Activated effector memory CD4-positive, alpha-beta T cell treated with anti-CD3 and anti-CD28 coated beads, Interleukin-2, amount 50 U/mL, for 16 hours (primary cell): ENCODE results near the gene SLF1.

ENCODE experiments used
- DNase-seq: peaks from one replicate; pipeline ENCODE4 v3.0.0-alpha.2; 2020

Gene SLF1

DNA sequence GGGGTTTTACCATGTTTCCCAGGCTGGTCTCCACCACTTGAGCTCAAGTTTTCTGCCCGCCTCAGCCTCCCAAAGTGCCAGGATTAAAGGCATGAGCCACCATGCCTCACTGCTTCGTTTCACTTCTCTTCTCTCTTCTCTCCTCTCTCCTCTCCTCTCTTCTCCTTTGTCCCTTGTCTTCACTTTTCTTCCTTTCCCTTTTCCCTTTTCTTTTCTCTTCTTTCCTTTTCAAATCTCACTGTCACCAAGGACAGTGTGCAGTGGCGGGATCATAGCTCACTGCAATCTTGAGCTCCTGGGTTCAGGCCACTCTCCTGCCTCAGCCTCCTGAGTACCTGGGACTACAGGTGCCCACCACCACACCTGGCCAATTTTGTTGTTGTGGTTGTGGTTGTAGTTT lies 49.5 kb downstream of the SLF1 start:
- DNase-seq: no peak

- DNase-seq: no peak
Observed at GRCh38 chr5:94670726-94671125, 52.3 kb downstream of the SLF1 start.

DNA sequence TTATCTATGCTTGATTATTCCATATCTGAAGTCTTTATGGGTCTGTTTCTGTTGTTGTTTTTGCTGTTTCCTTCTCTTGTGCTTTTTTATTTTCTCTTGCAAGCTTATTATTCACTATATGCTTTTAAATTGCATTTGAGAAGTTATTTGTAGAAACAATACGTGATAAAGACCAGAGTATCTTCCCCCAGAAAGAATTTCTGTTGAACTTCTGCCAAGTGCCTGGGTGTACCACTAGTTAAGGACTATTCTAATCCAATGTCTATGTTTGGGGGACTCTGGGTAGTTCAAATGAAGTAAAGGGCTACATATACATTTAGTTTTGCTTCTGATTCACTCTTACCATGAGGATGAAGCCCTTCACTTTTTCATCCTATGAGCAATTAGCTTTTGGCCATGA lies 54.3 kb downstream of the SLF1 start:
- DNase-seq: no peak

DNA sequence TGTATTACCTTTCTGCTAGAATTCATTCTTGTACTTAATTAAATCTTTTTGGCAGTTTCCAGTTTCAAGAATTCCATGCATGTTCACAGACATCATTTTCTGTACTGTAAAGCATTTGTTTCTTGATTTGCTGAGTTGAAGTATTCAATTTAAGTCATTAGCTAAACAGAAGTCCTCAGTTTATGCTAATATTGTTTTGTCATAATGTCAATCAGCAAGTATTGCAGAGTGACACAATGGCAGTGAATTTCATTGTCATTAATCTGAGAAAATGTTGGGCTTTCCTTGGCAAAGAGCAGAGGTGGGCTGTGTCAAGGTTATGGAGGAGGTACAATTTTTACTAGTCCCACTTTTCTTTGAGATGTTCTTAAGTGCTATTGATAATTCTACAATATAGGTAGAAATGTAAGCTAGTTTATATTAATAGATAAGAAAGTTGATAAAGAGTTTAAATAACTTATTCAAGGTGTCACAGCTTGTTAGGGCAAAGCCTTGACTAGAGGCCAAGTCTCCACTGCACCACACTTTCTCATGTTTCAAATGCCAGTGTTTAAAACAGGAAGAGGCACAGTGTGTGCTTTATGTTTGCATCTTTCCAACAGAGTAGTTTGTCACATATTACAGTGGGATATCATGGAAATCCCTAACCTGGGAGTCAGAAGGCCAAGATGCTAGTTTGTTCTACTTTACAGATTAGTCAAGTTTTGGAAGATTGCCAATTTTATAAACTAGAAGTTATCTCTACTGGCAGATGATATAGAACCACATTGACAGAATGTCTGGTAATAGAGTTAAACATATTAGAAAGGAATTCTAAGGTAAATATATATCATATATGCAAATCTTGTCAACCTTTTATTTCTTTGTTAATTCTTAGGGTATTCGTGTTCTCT lies 56.3 kb downstream of the SLF1 start:
- DNase-seq: no peak

DNA sequence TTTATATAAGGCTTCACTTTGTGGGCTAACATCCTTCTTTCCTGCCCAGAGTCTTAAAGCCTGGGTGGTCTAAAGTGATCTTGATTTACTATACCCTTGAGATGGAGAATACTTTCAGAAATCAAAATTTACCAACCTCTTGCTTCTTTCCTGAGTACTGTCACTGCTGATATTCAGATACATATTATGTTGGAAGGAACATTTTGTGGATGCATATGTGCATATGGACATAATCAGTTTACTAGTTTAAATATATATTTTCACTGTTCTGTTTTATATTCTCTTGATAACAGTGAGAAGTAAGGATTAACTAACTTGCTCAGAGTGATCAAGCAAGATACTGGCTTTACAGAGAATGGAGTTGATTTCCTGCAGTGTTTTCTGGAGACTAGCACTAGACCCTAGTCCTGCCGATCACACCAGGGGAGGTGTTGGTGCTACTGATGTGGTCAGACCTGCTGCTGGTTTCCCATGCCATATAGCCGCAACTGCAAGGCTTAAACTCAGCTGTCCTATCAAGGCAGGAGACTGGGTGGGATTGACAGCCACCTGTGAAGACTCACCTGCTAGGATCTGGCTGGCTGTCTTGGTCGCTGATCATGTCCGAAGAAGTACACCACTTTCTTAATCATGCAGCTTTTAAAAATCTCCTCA lies 57.6 kb downstream of the SLF1 start:
- DNase-seq: no peak

DNA sequence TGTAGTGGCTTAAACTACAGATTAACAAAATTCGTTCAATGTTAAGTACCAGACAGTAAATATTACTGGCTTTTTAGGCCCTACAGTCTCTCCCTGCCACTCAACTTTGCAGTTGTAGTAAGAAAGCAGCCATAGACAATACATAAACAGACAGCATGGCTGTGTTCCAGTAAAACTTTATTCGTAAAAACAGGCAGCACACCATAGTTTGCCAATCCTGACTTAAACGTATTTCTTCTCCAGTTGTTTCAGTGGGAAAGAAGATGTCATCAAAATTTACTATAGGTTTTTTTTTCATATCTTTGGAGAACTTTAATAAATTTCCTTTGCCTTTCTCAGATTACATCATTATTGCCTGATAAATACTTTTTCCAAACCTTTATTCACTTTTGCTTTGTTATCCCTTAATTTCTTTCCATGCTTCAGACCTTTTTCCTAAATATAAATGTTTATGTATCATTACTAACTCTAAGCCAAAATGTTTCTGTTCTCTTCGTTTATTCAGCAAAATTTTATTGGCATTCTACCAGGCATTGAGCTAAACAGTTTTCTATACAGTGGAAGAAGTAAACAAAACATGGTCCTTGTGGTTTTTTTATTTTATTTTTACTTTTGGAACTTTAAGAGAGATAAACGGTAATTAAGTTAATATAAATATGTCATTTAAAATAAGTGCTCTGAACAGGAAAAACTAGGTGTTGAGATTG lies 64.5 kb downstream of the SLF1 start:
- DNase-seq: no peak

GRCh38 chr5:94689908-94690307 lies 71.4 kb downstream of the SLF1 start:
- no peak for DNase-seq

DNA sequence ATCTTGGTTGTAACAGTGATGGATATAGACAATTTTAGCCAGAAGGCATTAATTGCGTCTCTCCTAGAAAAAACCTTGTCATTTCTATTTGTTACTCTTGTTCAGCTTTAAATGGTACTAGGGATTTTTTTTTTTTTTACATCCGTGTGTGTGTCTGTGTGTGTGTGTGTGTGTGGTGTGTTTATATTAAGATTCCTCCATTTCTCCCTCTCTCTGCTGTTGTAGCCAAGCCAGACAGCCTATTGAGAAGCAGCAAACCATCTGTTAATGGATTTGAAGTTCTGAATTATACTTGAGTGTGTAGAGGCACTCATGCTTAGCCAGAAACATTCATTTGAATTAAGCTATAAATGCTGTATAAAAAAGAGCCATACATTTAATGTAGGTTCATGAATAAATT lies 72.3 kb downstream of the SLF1 start:
- no peak for DNase-seq

DNA sequence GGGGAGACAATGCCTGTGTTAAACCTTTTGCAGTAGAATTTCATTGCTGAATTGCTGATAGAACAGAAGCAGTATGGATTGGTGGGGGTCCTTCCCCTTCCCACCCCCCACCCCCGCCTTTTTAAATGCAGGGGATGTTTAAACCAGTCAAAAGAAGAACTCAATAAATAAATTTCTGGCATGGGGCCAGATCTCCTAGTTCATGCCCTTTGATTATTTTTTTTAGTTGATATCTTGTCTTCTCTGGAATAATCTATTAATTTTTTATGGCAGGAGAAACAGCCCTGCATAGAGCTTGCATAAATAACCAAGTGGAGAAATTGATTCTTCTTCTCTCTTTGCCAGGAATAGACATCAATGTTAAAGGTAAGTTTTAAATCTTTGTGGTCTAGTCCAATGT lies 72.8 kb downstream of the SLF1 start:
- no peak for DNase-seq

DNA sequence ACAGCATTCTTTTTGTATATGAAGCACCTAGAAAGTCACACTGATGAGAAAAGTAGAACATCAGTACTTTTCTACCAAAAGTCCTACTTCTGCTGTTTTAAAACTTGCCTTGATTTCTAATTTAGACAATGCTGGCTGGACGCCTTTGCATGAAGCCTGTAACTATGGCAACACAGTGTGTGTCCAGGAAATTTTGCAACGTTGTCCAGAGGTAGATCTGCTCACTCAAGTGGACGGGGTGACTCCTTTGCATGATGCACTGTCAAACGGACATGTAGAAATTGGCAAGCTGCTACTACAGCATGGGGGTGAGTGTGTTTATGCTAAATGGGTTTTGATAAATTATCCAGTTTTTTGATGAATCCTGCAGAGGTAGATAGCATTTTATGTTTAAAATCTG lies 73.5 kb downstream of the SLF1 start:
- no peak for DNase-seq

- DNase-seq: no peak
Observed at GRCh38 chr5:94692581-94692980, 74.1 kb downstream of the SLF1 start.

DNA sequence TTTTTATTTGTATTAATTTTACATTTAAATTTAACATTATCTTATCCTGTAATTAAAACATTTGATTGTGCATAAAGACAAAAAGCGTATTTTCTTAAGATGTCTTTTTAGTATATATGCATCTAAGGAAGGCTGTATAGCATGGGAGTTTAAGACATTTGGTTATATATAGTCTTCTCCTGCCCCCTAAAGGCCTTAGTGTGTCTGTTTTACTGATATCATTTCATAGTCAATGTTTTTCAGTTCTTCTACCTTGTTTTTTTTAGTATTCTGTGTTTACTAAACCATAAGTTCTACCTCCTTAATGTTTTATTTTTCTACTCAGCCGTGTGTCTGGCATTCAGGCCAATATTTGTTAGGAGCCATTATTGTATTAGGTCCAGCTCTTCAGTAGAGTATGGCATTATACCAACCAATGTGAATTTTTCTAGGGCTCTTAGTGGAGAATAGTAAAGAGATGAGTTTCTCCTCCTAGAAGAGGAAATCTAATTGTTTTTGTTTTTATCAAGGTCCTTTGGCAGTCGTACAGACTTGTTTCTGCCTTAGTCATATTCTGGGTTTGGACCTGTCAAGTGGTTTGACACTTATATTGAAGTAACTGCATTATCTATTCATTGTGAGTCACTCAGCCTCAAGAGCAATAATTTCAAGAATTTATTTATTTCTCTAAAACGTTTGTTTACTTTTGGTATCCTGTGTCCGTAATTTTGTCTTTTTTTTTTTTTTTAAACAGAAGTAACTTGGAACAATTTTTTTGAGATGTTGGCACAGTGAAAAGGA lies 74.8 kb downstream of the SLF1 start:
- no peak for DNase-seq

DNA sequence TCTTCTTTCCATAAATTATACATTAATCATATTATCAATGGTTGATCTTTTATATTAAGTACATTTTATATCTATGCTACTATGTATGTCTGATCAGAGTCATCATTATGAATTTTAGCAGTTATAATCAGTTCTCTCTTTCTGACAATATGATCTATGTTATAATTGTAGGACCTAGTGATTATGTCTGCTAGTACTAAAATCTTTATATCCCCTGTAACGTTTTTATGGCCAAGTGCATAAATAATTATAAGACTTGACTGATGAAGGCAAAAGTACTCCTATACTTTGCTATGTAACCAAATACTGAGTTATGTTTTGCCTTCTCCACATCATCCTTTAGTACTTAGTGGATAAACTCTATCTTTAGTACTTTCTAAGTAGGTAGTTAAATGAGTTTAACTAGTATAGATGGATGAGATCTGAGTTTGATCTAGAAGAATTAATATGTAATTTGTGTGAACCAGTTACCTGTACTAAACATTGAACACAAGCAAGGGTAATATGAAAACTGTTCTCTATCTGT lies 75.4 kb downstream of the SLF1 start:
- DNase-seq: no peak

GRCh38 chr5:94694671-94695070 lies 76.2 kb downstream of the SLF1 start:
- no peak for DNase-seq

- no peak for DNase-seq
Observed at GRCh38 chr5:94698197-94698596, 79.7 kb downstream of the SLF1 start.

GRCh38 chr5:94699562-94699961 lies 81.1 kb downstream of the SLF1 start:
- DNase-seq: no peak

GRCh38 chr5:94700592-94700991 lies 82.1 kb downstream of the SLF1 start:
- no peak for DNase-seq

DNA sequence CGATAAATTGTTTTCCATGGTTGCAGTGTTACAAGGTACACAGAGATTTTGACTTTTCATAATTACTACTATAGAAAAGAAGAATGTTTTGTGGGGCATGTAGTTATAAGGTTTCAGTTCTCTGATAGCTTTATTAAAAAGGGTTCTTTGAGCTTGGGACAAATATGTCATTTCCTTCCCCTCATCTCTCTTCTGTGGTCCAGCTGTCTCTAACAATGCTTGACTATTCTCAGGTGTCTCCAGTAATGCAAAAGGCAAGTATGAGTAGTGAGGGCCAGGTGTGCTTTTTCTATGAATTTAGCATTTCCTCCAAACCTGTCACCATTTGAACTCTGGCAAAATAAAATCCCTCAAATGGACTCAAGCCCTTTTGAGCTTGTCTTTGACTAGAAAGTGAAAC lies 84.3 kb downstream of the SLF1 start:
- no peak for DNase-seq

GRCh38 chr5:94705427-94705826 lies 87.0 kb downstream of the SLF1 start:
- DNase-seq: no peak

DNA sequence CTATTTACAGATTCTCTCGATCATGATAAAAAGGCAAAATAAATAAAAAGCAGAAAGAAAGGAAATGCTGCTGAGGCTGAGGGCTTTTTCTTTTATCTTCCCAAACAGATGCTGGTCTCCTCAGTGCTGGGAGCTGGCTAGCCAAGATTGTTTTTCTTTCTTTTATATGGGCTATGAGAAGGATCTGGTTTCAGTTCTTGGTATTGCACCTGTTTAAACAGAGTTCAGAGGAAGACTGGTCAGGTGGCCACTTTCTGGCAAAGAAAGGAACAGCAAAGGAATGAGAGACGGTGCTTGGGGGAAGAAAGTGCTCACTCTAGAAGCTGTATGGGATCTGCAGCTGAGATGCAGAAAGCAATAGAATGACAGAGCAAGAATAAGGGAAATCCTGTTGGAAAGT lies 88.9 kb downstream of the SLF1 start:
- no peak for DNase-seq

DNA sequence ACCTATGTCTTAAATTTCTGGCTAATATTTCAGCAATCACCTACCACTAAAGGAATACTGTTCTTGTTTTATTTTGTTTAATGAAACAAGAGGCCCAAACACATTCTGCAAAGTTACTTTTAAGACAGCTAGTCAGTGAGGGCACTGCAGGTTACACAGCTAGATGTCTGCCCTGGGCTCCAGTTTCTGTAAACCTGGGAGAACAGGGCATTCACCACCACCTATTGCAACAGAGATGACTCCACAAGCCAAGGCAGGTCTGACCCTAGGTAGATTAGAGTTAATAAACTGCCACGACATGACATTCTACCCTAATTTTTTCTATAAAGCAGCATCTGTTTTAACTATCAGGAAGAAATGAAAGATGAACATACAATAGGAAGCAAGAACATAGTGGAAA lies 90.8 kb downstream of the SLF1 start:
- no peak for DNase-seq

DNA sequence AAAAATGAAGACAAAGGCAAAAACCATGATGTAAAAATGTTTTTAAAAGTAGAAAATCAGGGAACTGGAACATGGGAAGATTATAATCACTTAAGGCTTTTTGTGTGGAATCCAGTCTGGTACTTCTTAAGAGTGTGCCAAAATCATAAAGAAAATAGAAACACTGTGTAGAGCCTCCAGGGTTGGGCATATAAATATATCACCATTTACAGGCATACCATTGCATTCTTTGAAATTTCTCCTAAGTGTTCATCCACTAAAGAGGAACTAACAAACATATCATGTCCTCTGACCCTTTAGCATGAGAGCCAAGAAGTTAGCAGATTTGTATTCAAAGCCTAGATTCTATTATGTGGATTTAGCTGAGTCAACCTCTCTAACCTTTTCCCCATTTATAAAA lies 93.3 kb downstream of the SLF1 start:
- no peak for DNase-seq

DNA sequence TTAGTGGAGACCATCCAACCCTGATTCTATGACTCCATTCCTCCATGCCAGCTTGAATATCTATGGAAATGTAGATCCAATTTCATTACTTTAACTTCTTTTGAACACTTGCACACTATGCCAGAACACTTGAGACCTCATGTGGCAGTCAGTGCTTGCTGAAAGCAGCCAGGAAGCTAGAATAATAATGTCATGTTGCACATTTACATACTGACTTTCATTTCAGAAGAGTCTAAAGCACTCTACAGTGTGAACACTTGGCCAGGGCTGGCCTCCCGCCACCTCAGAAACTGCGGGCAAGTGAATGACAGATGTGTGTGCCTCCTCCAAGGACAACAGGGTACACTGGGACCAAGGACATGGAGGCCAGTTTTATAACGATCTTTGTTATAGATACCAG lies 97.3 kb downstream of the SLF1 start:
- DNase-seq: no peak
